ENCODE results near the gene WDR62.
A peak's percentile ranks its signal among the peaks of the same experiment; 100 is the strongest.

The WDR62 gene

GRCh38 chr19:36139473-36140303, 85.0 kb downstream of the WDR62 start, which contains the start of gene CAPNS1 (continued):
- TF ChIP-seq ZFHX2 (tag by site-specific recombination; conservative IDR thresholded peaks at IDR 0.05) (peak; percentile 70), HIC1 (tag by site-specific recombination; IDR thresholded peaks at IDR 0.05) (peak; percentile 86), ZNF341 (tag by site-specific recombination; IDR thresholded peaks at IDR 0.05; ENCODE audit: low read depth) (peak; percentile 94), ZNF558 (tag by site-specific recombination; IDR thresholded peaks at IDR 0.05) (no peak; the same call in 1 of the 2 replicates), BCL11B (tag by site-specific recombination; IDR thresholded peaks at IDR 0.05; ENCODE audit: low read depth) (peak; percentile 99), ZNF138 (tag by site-specific recombination; IDR thresholded peaks at IDR 0.05; ENCODE audit: borderline replicate concordance) (no peak), ZNF292 (tag by site-specific recombination; IDR thresholded peaks at IDR 0.05; ENCODE audit: borderline replicate concordance, low read depth) (no peak), ZNF274 (IDR thresholded peaks at IDR 0.05; ENCODE audit: low read length) (no peak), ZNF274 (tag by site-specific recombination; IDR thresholded peaks at IDR 0.05; ENCODE audit: borderline replicate concordance) (no peak), ZNF704 (tag by site-specific recombination; IDR thresholded peaks at IDR 0.05) (no peak), AEBP2 (tag by site-specific recombination; IDR thresholded peaks at IDR 0.05; ENCODE audit: borderline replicate concordance) (no peak), ZNF221 (tag by site-specific recombination; IDR thresholded peaks at IDR 0.05; ENCODE audit: borderline replicate concordance) (no peak; the same call in 1 of the 2 replicates), ZNF184 (tag by site-specific recombination; IDR thresholded peaks at IDR 0.05) (peak; percentile 88; the same call in 1 of the 2 replicates), PATZ1 (tag by site-specific recombination; IDR thresholded peaks at IDR 0.05) (peak; percentile 99), ZNF639 (tag by site-specific recombination; IDR thresholded peaks at IDR 0.05) (peak; percentile 89), ZNF362 (tag by site-specific recombination; IDR thresholded peaks at IDR 0.05) (no peak), ZBTB48 (tag by site-specific recombination; IDR thresholded peaks at IDR 0.05) (peak; percentile 98), TRIM28 (IDR thresholded peaks at IDR 0.05; ENCODE audit: borderline replicate concordance, low read length) (peak; percentile 44; the same call in 1 of the 2 replicates), INSM2 (tag by site-specific recombination; IDR thresholded peaks at IDR 0.05) (peak; percentile 79), OVOL3 (tag by site-specific recombination; IDR thresholded peaks at IDR 0.05) (0 out of 2 replicates have a peak, but pooled peaks have one; percentile 31), KLF8 (tag by site-specific recombination; IDR thresholded peaks at IDR 0.05) (peak; percentile 100), ZNF366 (tag by site-specific recombination; conservative IDR thresholded peaks at IDR 0.05) (no peak; the same call in 1 of the 2 replicates), ZNF324 (tag by site-specific recombination; IDR thresholded peaks at IDR 0.05) (peak; percentile 96), REPIN1 (tag by site-specific recombination; IDR thresholded peaks at IDR 0.05; ENCODE audit: low read depth) (peak; percentile 14; the same call in 1 of the 2 replicates), ZBTB7A (tag by site-specific recombination; IDR thresholded peaks at IDR 0.05; ENCODE audit: low read depth) (peak; percentile 96), ZNF18 (tag by site-specific recombination; IDR thresholded peaks at IDR 0.05) (peak; percentile 87)

All from HEK293 (cell line).